AG04450 (cell line): ENCODE measurements around the gene MBD5. TPM values are rescaled to one million over a fixed set of nuclear protein-coding genes. Genes with fewer than 3 reads are reported as not detected.

Experiments
- CTCF ChIA-PET: fragments of 300-600, 350-600 bp; formaldehyde crosslinking; extraction: SDS; loops from one replicate; lab custom pipeline; 2022; ENCODE audit warnings: antibody characterized with exemption, inconsistent platforms; lab: Charles Lee
- POLR2A ChIA-PET: fragments of 350-600 bp; formaldehyde crosslinking; extraction: SDS; loops from one replicate; lab custom pipeline; 2021; ENCODE audit warnings: antibody characterized with exemption, inconsistent platforms; lab: Yijun Ruan, JAX
- DNase-seq: peaks from one replicate; pipeline ENCODE4 v3.0.0-alpha.2; 2011; ENCODE audit warnings: low read depth, low spot score
- H3K27ac ChIP-seq: one replicate; pipeline ENCODE4 v1.5.1; 2012; ENCODE audit warnings: low read depth, low read length, control low read depth
- H3K27me3 ChIP-seq: one replicate; pipeline ENCODE4 v1.6.0; 2012; ENCODE audit warnings: low read length; ENCODE audit not compliant: control insufficient read depth, insufficient read depth
- H3K4me3 ChIP-seq: 2 replicates; pipeline ENCODE4 v1.5.1; 2011; ENCODE audit warnings: mild to moderate bottlenecking, low read depth, low read length, control low read depth
- H3K9me3 ChIP-seq: 2 replicates; pipeline ENCODE4 v1.5.1; 2012; ENCODE audit warnings: low read length; ENCODE audit not compliant: control insufficient read depth, insufficient read depth
- polyA plus RNA-seq: library from polyadenylated mRNA; depleted of rRNA; stranded (reverse); fragments of >200 nt; gene quantifications from 2 replicates; pipeline ENCODE4 v1.2.3, GENCODE V29; 2011
- TF ChIP-seq, protein P1 (sequence below): IDR thresholded peaks from 2 replicates; pipeline ENCODE4 v1.5.1; 2011; ENCODE audit warnings: low read depth, low read length, control low read depth, inconsistent platforms

The MBD5 gene
- polyA plus RNA-seq, 1 experiment: 40.4 TPM

DNA sequence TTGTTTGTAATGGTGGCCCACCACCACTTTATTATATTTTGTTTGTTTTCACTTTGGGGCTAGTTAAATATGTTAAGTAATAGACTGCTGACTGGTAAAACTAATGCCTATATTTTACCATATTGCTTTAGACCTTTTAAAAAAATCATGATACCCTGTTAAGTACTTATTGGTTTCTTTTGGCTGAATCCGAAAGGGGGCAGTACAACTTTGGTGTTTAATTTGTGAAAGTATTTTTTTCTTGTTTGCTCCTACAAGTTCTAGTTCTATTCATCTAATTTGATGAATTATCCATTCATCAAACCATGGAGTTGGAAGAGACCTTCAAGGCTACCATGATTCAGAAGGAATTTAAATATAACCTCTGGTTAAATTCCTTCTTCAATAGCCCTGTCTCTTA is 147.0 kb downstream of the MBD5 start:
- H3K27ac ChIP-seq: no peak overlapping the region
- ChIA-PET CTCF (interaction anchor here (1.0 kb wide), 1 partner anchor 342 kb away, joined by 4 read pairs; no protein-coding TSS in a partner anchor), POLR2A (no interaction called here)
- H3K27me3 ChIP-seq: no peaks in the 10 kb centered on the region
- TF ChIP-seq, protein P1, sequence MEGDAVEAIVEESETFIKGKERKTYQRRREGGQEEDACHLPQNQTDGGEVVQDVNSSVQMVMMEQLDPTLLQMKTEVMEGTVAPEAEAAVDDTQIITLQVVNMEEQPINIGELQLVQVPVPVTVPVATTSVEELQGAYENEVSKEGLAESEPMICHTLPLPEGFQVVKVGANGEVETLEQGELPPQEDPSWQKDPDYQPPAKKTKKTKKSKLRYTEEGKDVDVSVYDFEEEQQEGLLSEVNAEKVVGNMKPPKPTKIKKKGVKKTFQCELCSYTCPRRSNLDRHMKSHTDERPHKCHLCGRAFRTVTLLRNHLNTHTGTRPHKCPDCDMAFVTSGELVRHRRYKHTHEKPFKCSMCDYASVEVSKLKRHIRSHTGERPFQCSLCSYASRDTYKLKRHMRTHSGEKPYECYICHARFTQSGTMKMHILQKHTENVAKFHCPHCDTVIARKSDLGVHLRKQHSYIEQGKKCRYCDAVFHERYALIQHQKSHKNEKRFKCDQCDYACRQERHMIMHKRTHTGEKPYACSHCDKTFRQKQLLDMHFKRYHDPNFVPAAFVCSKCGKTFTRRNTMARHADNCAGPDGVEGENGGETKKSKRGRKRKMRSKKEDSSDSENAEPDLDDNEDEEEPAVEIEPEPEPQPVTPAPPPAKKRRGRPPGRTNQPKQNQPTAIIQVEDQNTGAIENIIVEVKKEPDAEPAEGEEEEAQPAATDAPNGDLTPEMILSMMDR: no peak
- peaks cover 6% of the 10 kb centered on the region for H3K9me3 ChIP-seq
- DNase-seq: no peak
- no peak overlapping the region for H3K4me3 ChIP-seq

DNA sequence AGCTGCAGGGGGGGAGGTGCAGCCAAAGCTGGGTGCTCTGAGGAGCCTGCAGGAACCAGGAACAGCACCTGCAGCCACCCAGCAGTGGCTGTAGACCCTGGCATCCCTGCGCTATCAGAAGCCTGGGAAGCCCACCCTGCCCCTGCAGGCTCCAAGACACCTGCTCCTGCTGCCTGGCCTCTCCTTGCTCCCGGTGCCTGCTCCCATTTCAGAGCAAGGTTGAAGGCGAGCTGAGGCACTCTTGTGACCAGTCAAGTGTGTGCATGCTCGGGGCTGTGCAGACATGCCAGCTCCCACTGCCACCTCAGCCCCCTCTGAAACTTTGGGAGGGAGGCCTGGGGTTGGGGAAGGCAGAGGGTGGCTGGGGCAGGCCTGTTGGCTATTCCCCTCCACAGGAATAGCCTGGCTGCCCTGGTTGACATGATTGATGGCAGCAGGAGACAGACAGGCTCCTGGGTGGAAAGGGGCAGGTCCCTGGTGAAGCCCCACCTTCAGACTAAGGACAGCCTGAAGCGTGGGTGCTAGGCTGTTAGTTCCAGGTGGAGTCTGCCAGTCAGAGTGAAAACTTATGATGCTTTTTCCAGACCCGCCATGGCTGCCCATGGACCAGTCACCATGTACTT is 151.4 kb downstream of the MBD5 start:
- ChIA-PET CTCF (interaction anchor here (0.5 kb wide), 1 partner anchor 151 kb away, joined by 6 read pairs; the partner anchor contains the start of genes MBD5 and ORC4), POLR2A (no interaction called here)
- DNase-seq: no peak
- Histone ChIP-seq H3K4me3 (no peak overlapping the region), H3K9me3 (peaks cover 6% of the 10 kb centered on the region), H3K27ac (no peak overlapping the region), H3K27me3 (no peaks in the 10 kb centered on the region)
- TF ChIP-seq, protein P1: no peak

DNA sequence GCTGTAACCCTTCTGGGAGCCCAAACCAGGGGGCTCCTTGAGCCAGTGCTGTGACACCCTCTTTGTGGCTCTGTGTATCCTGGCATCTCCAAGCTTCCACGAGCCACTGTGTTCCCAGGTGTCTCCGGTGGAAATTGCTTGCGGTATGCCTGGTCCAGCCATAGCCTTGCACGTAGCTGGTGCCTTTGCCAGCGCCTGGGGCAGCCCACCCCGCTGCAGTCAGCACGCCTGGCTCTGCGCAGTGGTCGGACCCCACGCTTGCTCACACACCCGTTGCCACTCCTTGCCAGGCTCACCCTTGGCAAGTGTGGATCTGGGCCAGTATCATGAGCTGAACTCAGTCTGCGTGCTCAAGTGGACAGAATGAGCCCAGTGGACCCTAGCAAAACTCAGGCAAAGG is 152.3 kb downstream of the MBD5 start:
- Histone ChIP-seq H3K4me3 (no peak overlapping the region), H3K27me3 (no peaks in the 10 kb centered on the region), H3K27ac (no peak overlapping the region), H3K9me3 (peaks cover 6% of the 10 kb centered on the region)
- CTCF ChIA-PET: no interaction called here
- no peak for DNase-seq
- POLR2A ChIA-PET: no interaction called here
- TF ChIP-seq, protein P1: no peak

DNA sequence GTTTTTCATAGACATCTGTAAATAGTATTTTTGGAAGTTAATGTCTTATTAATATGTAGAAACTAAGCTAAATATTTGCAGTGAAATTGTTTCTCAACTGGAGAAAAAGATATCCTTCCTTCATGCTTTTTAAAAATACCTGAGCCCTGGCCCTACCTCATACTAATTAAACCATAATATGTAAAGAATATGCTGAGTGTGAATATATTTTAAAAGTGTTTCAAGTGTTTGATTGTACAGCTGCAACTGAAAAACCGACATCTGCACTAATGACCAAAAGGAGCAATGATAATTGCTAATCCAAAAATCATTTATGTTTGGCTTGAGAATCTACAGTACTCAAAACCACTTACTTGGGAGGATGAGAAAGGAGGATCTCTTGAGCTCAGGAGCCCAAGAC is 156.7 kb downstream of the MBD5 start:
- Histone ChIP-seq H3K9me3 (no peaks in the 10 kb centered on the region), H3K27ac (no peak overlapping the region), H3K27me3 (no peaks in the 10 kb centered on the region), H3K4me3 (no peak overlapping the region)
- DNase-seq: no peak
- ChIA-PET POLR2A (no interaction called here), CTCF (interaction anchor here (0.6 kb wide), 1 partner anchor 220 kb away, joined by 9 read pairs; no protein-coding TSS in a partner anchor)
- TF ChIP-seq, protein P1: no peak

DNA sequence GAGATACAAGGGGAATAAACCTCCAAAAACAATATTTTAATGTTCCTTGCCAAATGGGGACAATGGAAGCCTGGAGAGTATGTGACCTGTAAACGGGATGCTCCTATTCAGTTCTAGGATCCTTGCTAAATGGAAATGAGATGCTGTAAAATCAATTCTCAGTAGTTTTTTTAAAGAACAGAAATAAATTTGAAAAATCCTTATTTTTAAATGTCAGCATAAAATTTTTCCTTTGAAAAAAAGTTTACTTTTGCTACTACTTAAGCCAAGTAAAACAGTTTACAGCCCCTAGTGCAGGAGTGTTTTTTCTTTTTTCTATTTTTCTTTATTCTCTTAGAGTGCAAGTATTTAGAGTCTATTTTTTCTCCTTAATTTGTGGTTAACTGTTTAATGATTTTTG is 158.8 kb downstream of the MBD5 start:
- H3K27ac ChIP-seq: no peak overlapping the region
- ChIA-PET CTCF (no interaction called here), POLR2A (no interaction called here)
- H3K9me3 ChIP-seq: no peaks in the 10 kb centered on the region
- no peaks in the 10 kb centered on the region for H3K27me3 ChIP-seq
- no peak for DNase-seq
- H3K4me3 ChIP-seq: no peak overlapping the region
- TF ChIP-seq, protein P1: no peak
